ENCODE data around the gene MDH1.
"Not testable (repeated sequence)": the region's sequence is repeated elsewhere in the genome, so short reads cannot be mapped to it uniquely, and the experiment has no call there.

Gene MDH1

GRCh38 chr2:63589148-63589958 is 590 bp downstream of the MDH1 start:
- DNase-seq (ENCODE audit: low read depth) = no peak

- DNase-seq (ENCODE audit: low read depth) = no peak
Observed at GRCh38 chr2:63590626-63591408, 2.1 kb downstream of the MDH1 start.

- DNase-seq (ENCODE audit: low read depth) = no peak
Observed at GRCh38 chr2:63591566-63592175, 2.9 kb downstream of the MDH1 start.

- no peak for DNase-seq (ENCODE audit: low read depth)
Observed at GRCh38 chr2:63594660-63595059, 5.9 kb downstream of the MDH1 start.

GRCh38 chr2:63596401-63596883 is 7.7 kb downstream of the MDH1 start:
- no peak for DNase-seq (ENCODE audit: low read depth)

- DNase-seq (ENCODE audit: low read depth) = no peak
Observed at GRCh38 chr2:63598981-63599380, 10.2 kb downstream of the MDH1 start.

GRCh38 chr2:63600881-63601460 is 12.2 kb downstream of the MDH1 start:
- no peak for DNase-seq (ENCODE audit: low read depth)

- no peak for DNase-seq (ENCODE audit: low read depth)
Observed at GRCh38 chr2:63604666-63605065, 15.9 kb downstream of the MDH1 start.

GRCh38 chr2:63608865-63609264 is 20.1 kb downstream of the MDH1 start:
- not testable (repeated sequence) for DNase-seq (ENCODE audit: low read depth)

GRCh38 chr2:63610525-63610924 is 21.8 kb downstream of the MDH1 start:
- DNase-seq (ENCODE audit: low read depth) = no peak

- DNase-seq (ENCODE audit: low read depth) = no peak
Observed at GRCh38 chr2:63613391-63613901, 24.7 kb downstream of the MDH1 start.

- no peak for DNase-seq (ENCODE audit: low read depth)
Observed at GRCh38 chr2:63614448-63614968, 25.7 kb downstream of the MDH1 start.

- no peak for DNase-seq (ENCODE audit: low read depth)
Observed at GRCh38 chr2:63614983-63615945, 26.5 kb downstream of the MDH1 start.

GRCh38 chr2:63617366-63617765 is 28.6 kb downstream of the MDH1 start:
- DNase-seq (ENCODE audit: low read depth) = no peak

- DNase-seq (ENCODE audit: low read depth) = no peak
Observed at GRCh38 chr2:63619328-63619727, 30.6 kb downstream of the MDH1 start.

- no peak for DNase-seq (ENCODE audit: low read depth)
Observed at GRCh38 chr2:63622751-63623150, 34.0 kb downstream of the MDH1 start.

GRCh38 chr2:63623763-63624162 is 35.0 kb downstream of the MDH1 start:
- DNase-seq (ENCODE audit: low read depth) = not testable (repeated sequence)

- no peak for DNase-seq (ENCODE audit: low read depth)
Observed at GRCh38 chr2:63627866-63628265, 39.1 kb downstream of the MDH1 start.

- DNase-seq (ENCODE audit: low read depth) = no peak
Observed at GRCh38 chr2:63628403-63628942, 39.7 kb downstream of the MDH1 start.

- no peak for DNase-seq (ENCODE audit: low read depth)
Observed at GRCh38 chr2:63631501-63631900, 42.7 kb downstream of the MDH1 start.

Data from activated T-cell treated with anti-CD3 and anti-CD28 coated beads for 24 hours (primary cell).